Uterus (tissue), 4 donors: ENCODE measurements around the gene SIAH2. TPM values are rescaled to one million over a fixed set of nuclear protein-coding genes. Genes with fewer than 3 reads are reported as not detected.

Source experiments
- DNase-seq, 2 donors: peaks; one replicate each; pipeline ENCODE4 v3.0.0-alpha.2; 2019 to 2020
- H3K27ac ChIP-seq, 2 donors: fragments of 200-600 bp; sonication (generic); 1 replicate in 1 of 2; 2 replicates in 1 of 2; pipeline ENCODE4 v1.5.1; 2016 to 2018
- H3K27me3 ChIP-seq, 2 donors: fragments of 200-600 bp; sonication (generic); one replicate each; pipeline ENCODE4 v1.5.1; 2018 to 2019; ENCODE audit warnings: control low read depth in 1 of 2
- H3K36me3 ChIP-seq, 2 donors: fragments of 200-600 bp; sonication (generic); one replicate each; pipeline ENCODE4 v1.5.1; 2019; ENCODE audit warnings: control low read depth in 1 of 2
- H3K4me1 ChIP-seq, 2 donors: fragments of 200-600 bp; sonication (generic); one replicate each; pipeline ENCODE4 v1.5.1; 2018 to 2019; ENCODE audit warnings: control low read depth in 1 of 2
- H3K4me3 ChIP-seq, 2 donors: fragments of 200-600 bp; sonication (generic); 1 replicate in 1 of 2; 2 replicates in 1 of 2; pipeline ENCODE4 v1.5.1; 2018 to 2019; ENCODE audit warnings: mild to moderate bottlenecking in 1 of 2
- H3K9me3 ChIP-seq, 2 donors: fragments of 200-600 bp; sonication (generic); one replicate each; pipeline ENCODE4 v1.5.1; 2019; ENCODE audit warnings: control low read depth in 1 of 2
- POLR2A ChIP-seq, 2 donors: fragments of 450-650 bp; IDR thresholded peaks; one replicate each; pipeline ENCODE4 v1.6.1; 2016; ENCODE audit warnings: antibody characterized with exemption in 2 of 2, mild to moderate bottlenecking in 1 of 2, moderate library complexity in 1 of 2
- intact Hi-C: fragments of 100-400 bp; cut with DNase I; formaldehyde crosslinking; loops from one replicate; pipeline ENCODE4 v1.15.1; 2023; ENCODE audit warnings: low total_unique reads
- total RNA-seq, 4 donors: library from RNA; depleted of rRNA in 3 of 4; stranded (reverse); fragments of >200 nt in 3 of 4; gene quantifications; one replicate each; pipeline versions ENCODE4 v1.1.0 to v1.2.4, GENCODE V29; 2014 to 2023
- TF ChIP-seq, protein P1 (sequence below), 4 experiments: fragments of 200-600 bp in 2 of 4; fragments of 450-650 bp in 2 of 4; sonication (generic) in 2 of 4; IDR thresholded peaks; one replicate each; pipeline ENCODE4 v1.5.1; 2016 to 2019; ENCODE audit warnings: antibody characterized with exemption in 4 of 4, mild to moderate bottlenecking in 2 of 4, moderate library complexity in 1 of 4
- donor health status: DM: yes; HTN: yes; CAD: no.

Gene SIAH2
- total RNA-seq, 4 donors from 2014 or later: 25.4 to 63.8 (median 43.6) TPM

DNA sequence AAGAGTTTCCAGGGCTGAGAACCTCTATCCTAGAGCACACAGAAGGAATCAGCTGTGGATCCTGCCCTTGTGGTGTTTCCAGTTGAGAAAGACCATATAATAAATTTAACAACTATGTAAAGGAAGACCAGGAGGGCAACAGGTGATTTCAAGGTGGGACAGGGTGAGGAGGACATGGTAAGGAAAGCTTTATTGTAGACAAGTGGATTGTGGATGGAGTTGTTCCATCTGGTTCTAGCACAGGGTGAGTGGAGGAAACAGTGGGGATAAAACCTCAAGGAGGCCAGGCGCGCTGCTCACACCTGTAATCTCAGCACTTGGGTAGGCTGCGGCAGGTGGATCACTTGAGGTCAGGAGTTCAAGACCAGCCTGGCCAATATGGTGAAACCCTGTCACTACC is 17.1 kb downstream of the SIAH2 start:
- Histone ChIP-seq H3K27ac (peak overlapping the region; percentile 68 to 78), H3K4me3 (no peak overlapping the region), H3K27me3 (no peaks in the 10 kb centered on the region), H3K4me1 (peaks cover 0 to 7% of the 10 kb centered on the region in 2 donors), H3K9me3 (no peaks in the 10 kb centered on the region), H3K36me3 (no peaks in the 10 kb centered on the region)
- TF ChIP-seq, protein P1, sequence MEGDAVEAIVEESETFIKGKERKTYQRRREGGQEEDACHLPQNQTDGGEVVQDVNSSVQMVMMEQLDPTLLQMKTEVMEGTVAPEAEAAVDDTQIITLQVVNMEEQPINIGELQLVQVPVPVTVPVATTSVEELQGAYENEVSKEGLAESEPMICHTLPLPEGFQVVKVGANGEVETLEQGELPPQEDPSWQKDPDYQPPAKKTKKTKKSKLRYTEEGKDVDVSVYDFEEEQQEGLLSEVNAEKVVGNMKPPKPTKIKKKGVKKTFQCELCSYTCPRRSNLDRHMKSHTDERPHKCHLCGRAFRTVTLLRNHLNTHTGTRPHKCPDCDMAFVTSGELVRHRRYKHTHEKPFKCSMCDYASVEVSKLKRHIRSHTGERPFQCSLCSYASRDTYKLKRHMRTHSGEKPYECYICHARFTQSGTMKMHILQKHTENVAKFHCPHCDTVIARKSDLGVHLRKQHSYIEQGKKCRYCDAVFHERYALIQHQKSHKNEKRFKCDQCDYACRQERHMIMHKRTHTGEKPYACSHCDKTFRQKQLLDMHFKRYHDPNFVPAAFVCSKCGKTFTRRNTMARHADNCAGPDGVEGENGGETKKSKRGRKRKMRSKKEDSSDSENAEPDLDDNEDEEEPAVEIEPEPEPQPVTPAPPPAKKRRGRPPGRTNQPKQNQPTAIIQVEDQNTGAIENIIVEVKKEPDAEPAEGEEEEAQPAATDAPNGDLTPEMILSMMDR (IDR thresholded peaks at IDR 0.05): no peak
- no peak for TF ChIP-seq POLR2A (IDR thresholded peaks at IDR 0.05)
- no peak for DNase-seq
- intact Hi-C loops: no loop called here

DNA sequence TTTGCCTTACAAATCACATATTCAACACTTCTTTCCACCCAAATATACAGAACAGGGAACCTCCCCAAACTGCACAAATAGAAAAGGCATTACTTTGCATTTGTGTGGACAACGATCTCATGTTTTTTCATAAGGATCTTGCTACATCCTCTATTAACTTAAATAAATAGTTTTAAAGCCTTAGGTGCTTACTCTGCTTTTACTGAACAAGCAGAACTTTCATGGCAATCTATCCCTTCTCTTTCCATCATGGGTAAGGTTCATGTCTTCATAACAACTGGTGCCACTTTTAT is 18.1 kb downstream of the SIAH2 start:
- no peak for DNase-seq
- Histone ChIP-seq H3K9me3 (no peaks in the 10 kb centered on the region), H3K4me1 (peaks cover 0 to 7% of the 10 kb centered on the region in 2 donors), H3K27ac (peak overlapping the region; percentile 68 to 78), H3K27me3 (no peaks in the 10 kb centered on the region), H3K4me3 (no peak overlapping the region), H3K36me3 (no peaks in the 10 kb centered on the region)
- TF ChIP-seq POLR2A (IDR thresholded peaks at IDR 0.05): no peak
- TF ChIP-seq, protein P1 (IDR thresholded peaks at IDR 0.05): no peak
- intact Hi-C loops: no loop called here

DNA sequence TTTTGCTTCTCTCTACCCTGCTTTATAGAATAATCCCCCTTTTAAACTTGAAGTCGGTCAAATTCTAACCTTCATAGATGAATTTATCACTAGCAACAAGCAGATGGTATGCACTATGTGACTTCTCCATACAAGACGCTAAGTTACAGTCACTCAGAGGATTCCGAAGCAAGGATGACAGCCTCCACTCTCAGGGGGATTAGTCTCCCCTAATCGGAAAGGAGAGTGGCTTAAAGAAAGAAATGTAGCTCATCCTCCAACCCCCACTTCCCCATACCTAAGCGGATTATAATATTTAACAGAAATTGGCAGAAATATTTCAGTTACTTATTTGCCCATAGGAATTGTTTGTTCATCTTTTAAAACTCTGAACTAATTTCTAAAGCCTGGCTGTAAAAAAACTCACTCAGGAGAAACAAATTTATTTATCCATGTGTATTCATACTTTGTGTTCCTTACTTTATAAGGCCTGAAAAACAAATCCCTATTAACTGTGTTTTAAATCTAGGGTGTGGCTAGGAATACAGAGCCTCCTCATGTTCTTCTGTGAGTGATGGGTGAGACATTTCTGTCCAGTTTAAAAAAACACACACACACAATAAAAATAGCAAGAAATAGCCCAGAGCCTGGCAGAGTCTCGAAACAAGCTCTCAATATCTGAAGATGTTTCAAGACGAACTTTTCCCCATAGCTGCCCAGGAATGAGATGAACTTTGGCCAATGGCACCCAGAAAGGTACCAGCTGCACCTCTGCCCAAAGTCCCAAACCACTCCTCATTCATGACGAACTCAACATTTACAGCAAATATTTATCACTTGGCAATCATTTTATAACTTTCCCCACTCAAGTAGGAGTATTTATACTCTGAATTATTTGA is 18.7 kb downstream of the SIAH2 start:
- H3K27ac ChIP-seq: peak overlapping the region; percentile 68 to 78
- no peaks in the 10 kb centered on the region for H3K36me3 ChIP-seq
- TF ChIP-seq, protein P1 (IDR thresholded peaks at IDR 0.05): no peak
- TF ChIP-seq POLR2A (IDR thresholded peaks at IDR 0.05): no peak
- no peaks in the 10 kb centered on the region for H3K27me3 ChIP-seq
- intact Hi-C loops: no loop called here
- no peaks in the 10 kb centered on the region for H3K9me3 ChIP-seq
- no peak overlapping the region for H3K4me3 ChIP-seq
- H3K4me1 ChIP-seq: peaks cover 0 to 7% of the 10 kb centered on the region in 2 donors
- no peak for DNase-seq

DNA sequence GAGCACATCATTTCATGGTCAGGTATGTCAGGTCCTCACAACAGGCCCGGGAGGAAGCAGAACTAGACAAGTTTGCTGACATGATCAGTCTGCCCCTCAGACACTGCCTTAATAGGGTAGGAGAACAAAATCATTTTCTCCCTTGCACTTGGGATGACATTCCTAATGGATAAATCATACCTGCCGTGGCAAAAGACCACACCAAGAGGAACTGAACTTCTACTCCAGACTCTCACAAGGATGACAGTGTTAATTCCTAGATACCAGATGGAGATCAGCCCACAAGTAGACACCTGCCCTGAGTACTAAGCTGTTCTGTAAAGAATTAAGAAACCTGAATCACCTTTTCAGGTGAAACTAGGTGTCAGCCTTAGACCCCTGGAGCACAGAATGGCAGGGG is 19.5 kb downstream of the SIAH2 start:
- intact Hi-C loops: no loop called here
- Histone ChIP-seq H3K27me3 (no peaks in the 10 kb centered on the region), H3K9me3 (no peaks in the 10 kb centered on the region), H3K27ac (peak overlapping the region; percentile 68 to 78), H3K4me1 (peaks cover 0 to 7% of the 10 kb centered on the region in 2 donors), H3K36me3 (no peaks in the 10 kb centered on the region), H3K4me3 (no peak overlapping the region)
- no peak for TF ChIP-seq POLR2A (IDR thresholded peaks at IDR 0.05)
- TF ChIP-seq, protein P1 (IDR thresholded peaks at IDR 0.05): no peak
- DNase-seq: no peak

DNA sequence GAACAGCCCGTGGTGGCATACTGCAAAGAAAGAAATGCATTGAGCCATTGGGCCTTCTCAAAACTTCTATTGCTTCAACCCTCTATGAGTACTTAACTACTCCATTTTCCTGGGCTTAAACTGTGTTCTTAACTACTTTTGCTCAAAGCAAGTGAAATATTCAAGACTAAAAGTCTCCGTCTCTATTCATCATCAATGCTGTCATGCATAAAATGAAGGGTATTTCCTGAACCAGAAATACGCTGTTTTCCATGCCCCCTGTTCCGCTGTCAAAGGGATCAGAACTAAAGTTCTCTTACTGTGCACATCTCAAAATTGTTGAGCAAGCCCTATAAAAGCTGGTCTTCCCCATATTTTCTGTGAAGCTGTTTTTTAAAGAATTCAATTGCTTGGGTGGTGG is 20.3 kb downstream of the SIAH2 start:
- H3K4me3 ChIP-seq: no peak overlapping the region
- no peaks in the 10 kb centered on the region for H3K27me3 ChIP-seq
- no peaks in the 10 kb centered on the region for H3K36me3 ChIP-seq
- peaks cover 0 to 7% of the 10 kb centered on the region in 2 donors for H3K4me1 ChIP-seq
- no peak for DNase-seq
- no peaks in the 10 kb centered on the region for H3K9me3 ChIP-seq
- intact Hi-C loops: no loop called here
- TF ChIP-seq, protein P1 (IDR thresholded peaks at IDR 0.05): no peak
- no peak for TF ChIP-seq POLR2A (IDR thresholded peaks at IDR 0.05)
- H3K27ac ChIP-seq: peak overlapping the region; percentile 68 to 78
